Ishikawa (cell line): ENCODE measurements around the gene MCF2L2.

Source experiments
- CEBPB ChIP-seq: IDR thresholded peaks from 2 replicates; pipeline ENCODE4 v1.6.1; 2012
- EGR1 ChIP-seq: IDR thresholded peaks from 2 replicates; pipeline ENCODE4 v1.6.1; 2012
- NFIC ChIP-seq: IDR thresholded peaks from 2 replicates; pipeline ENCODE4 v1.6.1; 2012
- TAF1 ChIP-seq: IDR thresholded peaks from 2 replicates; pipeline ENCODE4 v1.6.1; 2012; ENCODE audit warnings: low read depth, mild to moderate bottlenecking
- USF1 ChIP-seq: IDR thresholded peaks from 2 replicates; pipeline ENCODE4 v1.6.1; 2012
- TF ChIP-seq, protein P1 (sequence below): IDR thresholded peaks from 2 replicates; pipeline ENCODE4 v1.6.1; 2012; ENCODE audit warnings: low read depth, mild to moderate bottlenecking

DNA sequence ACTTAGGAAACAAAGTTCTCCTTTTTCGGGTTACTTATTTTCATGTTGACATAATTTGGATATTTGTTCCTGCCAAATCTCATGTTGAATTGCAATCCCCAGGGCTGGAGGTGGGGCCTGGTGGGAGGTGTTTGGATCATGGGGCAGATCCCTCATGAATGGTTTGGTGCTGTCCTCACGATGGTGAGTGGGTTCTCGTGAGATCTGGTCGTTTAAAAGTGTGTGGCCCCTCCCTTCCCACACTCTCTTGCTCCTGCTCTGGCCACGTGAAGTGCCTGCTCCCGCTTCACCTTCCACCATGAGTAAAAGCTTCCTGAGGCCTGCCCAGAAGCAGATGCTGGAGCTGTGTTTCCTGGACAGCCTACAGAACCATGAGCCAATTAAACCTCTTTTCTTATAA, 43.7 kb upstream of the MCF2L2 start:
- TF ChIP-seq, protein P1, sequence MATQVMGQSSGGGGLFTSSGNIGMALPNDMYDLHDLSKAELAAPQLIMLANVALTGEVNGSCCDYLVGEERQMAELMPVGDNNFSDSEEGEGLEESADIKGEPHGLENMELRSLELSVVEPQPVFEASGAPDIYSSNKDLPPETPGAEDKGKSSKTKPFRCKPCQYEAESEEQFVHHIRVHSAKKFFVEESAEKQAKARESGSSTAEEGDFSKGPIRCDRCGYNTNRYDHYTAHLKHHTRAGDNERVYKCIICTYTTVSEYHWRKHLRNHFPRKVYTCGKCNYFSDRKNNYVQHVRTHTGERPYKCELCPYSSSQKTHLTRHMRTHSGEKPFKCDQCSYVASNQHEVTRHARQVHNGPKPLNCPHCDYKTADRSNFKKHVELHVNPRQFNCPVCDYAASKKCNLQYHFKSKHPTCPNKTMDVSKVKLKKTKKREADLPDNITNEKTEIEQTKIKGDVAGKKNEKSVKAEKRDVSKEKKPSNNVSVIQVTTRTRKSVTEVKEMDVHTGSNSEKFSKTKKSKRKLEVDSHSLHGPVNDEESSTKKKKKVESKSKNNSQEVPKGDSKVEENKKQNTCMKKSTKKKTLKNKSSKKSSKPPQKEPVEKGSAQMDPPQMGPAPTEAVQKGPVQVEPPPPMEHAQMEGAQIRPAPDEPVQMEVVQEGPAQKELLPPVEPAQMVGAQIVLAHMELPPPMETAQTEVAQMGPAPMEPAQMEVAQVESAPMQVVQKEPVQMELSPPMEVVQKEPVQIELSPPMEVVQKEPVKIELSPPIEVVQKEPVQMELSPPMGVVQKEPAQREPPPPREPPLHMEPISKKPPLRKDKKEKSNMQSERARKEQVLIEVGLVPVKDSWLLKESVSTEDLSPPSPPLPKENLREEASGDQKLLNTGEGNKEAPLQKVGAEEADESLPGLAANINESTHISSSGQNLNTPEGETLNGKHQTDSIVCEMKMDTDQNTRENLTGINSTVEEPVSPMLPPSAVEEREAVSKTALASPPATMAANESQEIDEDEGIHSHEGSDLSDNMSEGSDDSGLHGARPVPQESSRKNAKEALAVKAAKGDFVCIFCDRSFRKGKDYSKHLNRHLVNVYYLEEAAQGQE: no peak
- TF ChIP-seq TAF1 (no peak), USF1 (no peak), NFIC (no peak), CEBPB (no peak), EGR1 (no peak)
